Tracheal epithelial cell (primary cell): Measurements from ENCODE around the gene UBLCP1. TPM values are rescaled to one million over a fixed set of nuclear protein-coding genes. Genes with fewer than 3 reads are reported as not detected.

ENCODE experiments used
- total RNA-seq: library from RNA; depleted of rRNA; stranded (reverse); fragments of >200 nt; gene quantifications from 2 replicates; pipeline ENCODE4 v1.2.1, GENCODE V29; 2014

UBLCP1 gene, protein sequence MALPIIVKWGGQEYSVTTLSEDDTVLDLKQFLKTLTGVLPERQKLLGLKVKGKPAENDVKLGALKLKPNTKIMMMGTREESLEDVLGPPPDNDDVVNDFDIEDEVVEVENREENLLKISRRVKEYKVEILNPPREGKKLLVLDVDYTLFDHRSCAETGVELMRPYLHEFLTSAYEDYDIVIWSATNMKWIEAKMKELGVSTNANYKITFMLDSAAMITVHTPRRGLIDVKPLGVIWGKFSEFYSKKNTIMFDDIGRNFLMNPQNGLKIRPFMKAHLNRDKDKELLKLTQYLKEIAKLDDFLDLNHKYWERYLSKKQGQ
- total RNA-seq = 13.3 and 17.5 TPM in 2 replicates

GRCh38 chr5:159262859-159263568 is at the start of gene UBLCP1:
UBLCP1 (plus strand) TSS chr5:159263290; CDS start chr5:159268916, 5,626 bp downstream.

DNA sequence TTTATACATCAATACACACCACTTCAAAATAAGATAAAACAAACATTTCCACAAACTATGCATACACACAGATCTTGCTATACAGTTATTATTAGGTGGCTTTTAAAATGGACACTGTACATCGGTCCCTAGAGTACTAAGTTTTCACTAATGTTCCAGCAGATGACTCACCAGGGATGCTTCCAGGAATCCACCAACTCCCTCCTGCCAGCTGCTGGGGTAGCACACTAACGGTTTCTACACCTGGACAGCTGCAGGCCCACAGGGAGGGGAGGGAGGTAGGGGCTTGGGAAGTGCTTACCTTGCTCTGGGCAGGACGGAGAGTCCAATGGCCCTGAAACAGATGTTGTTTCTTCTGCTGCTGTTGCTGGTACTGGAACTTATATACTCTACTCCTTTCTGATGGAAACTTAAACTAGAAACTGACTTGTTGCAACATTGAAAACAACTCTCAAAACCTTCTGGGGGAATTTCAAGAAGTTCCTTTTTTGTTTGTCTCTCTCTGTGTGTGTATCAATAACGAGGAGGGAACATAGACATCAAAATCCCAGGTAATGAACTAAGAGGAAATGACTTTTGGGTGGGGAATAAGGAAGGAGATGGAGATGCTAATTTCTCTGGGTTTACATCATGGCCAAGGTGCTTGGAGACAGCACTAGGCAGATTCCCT is 67.2 kb downstream of the UBLCP1 start, which contains the start of gene IL12B:
Gene IL12B, minus strand, starts transcription at position 357 of the 670 bp plus-strand sequence. CDS start 3,705 bp downstream, outside the sequence.

Other genes with a start within 250 kb of the UBLCP1 start
- gene EBF1, start 163.4 kb upstream of the UBLCP1 start, total RNA-seq = not detected in 2 replicates
- 58.6 and 141 TPM in 2 replicates for gene RNF145, start 53.7 kb upstream of the UBLCP1 start, total RNA-seq
- not detected in 2 replicates for gene IL12B, start 67.2 kb downstream of the UBLCP1 start, total RNA-seq